Measurements from ENCODE around the gene ATP6V1F.

The ATP6V1F gene

DNA sequence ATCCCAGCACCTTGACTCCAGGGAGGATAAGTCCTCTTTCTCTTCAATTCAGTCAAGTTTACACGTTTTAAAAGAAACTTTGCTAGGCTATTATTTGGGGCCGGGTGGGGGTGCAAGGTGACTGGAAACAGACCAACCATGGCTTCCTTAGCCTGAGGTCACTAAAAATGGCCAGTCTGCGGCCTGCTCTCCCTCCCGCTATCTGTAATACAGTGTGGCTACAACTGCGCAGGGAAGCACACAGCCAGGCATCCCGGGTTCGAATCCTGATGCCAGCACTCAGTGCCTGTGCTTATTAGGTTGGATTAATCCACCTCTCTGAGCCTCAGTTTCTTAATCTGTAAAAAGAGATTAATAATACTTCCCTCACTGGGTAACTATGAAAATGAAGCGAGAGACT, 19.5 kb downstream of the ATP6V1F start:
- Histone ChIP-seq H3K9me3 (ENCODE audit: low read length) (no peaks in the 10 kb centered on the region), H2AFZ (ENCODE audit: low read depth, low read length) (no peak overlapping the region), H3K27me3 (ENCODE audit: insufficient read depth, low read length) (peaks cover 6% of the 10 kb centered on the region), H3K36me3 (ENCODE audit: insufficient read depth, low read length) (no peaks in the 10 kb centered on the region), H3K4me3 (ENCODE audit: low read length) (no peak overlapping the region), H3K4me1 (ENCODE audit: insufficient read depth, low read length) (no peaks in the 10 kb centered on the region)

DNA sequence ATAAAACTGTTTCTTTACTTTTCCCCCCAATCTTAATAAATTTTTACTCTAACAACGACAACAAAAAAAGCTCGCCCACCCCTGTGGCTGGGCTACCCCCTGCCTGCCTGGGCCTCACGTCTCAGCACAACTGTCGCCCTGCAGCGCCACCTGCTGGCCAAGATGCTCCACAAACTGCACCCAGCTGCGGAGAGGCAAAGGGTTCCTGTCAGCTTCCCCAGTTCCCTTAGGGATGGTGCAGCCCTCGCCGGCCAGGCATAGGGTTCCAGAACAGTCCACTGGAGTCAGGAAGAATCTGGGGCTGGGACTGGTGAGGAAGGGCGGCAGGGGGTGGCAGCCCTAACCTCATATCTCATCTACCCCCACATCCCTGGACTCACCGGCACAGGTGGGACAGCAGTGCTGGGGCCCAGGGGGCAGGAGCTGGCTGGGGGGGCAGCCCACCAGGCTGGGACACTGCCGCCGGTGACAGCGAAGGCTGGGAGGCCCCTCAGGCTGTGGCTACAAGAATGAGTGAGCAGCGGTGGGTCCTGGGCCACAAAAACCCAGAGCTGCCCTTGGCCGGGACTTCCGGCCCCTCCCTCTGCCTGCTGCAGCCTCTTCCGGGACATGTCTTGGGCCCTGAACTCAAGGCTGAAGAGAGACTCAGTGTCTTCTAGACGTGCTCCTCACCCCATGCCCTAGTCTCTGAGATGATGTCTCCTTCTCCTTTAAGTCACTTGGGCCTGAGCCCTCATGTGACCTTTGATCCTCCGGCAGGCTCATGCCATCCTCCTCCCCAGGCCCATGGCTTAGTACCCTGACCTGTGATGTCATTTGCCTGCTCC, 21.2 kb downstream of the ATP6V1F start:
- Histone ChIP-seq H3K4me3 (ENCODE audit: low read length) (no peak overlapping the region), H3K27me3 (ENCODE audit: insufficient read depth, low read length) (peaks cover 16% of the 10 kb centered on the region), H3K36me3 (ENCODE audit: insufficient read depth, low read length) (no peaks in the 10 kb centered on the region), H2AFZ (ENCODE audit: low read depth, low read length) (no peak overlapping the region), H3K4me1 (ENCODE audit: insufficient read depth, low read length) (no peaks in the 10 kb centered on the region), H3K9me3 (ENCODE audit: low read length) (no peaks in the 10 kb centered on the region)

DNA sequence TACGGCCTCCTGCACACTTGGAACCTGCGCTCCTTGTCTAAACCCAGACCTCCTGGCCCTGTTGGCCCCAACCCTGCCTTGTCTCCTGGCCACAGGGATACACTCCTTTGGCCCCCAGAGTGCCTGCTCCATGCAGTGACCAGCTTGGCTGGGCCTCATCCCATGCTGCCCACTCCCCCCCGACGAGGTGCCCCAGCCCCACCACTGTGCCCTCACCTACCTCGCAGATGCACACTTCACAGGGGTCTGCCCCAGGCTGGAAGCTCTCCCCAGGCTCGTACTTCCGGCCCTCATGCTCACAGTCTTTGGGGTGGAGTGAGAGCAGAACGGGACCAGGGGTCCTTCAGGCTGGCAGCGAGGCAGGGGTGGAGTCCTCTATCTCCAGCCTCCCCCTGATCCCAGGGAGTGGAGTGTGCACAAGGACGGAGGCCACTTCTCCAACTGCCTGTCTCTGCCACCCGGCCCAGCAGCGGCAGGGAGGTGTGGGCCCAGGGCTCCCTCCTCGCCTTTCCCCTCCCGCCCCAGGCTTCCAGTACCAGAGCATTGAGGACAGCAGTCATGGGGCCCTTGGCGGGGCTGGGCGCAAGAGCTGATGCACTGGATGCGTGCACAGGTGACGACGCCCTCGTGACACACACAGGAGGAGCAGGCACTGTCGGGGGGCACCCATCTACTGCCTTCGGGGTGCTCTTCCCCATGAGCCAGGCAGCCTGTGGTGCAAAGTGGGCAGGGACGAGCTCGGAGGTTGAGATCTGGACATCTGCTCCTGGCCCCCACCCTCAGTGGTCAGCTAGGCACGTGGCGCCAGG, 22.1 kb downstream of the ATP6V1F start:
- H3K36me3 ChIP-seq (ENCODE audit: insufficient read depth, low read length), result no peaks in the 10 kb centered on the region
- H3K27me3 ChIP-seq (ENCODE audit: insufficient read depth, low read length), result peaks cover 24% of the 10 kb centered on the region
- H3K4me1 ChIP-seq (ENCODE audit: insufficient read depth, low read length), result no peaks in the 10 kb centered on the region
- no peak overlapping the region for H3K4me3 ChIP-seq (ENCODE audit: low read length)
- H2AFZ ChIP-seq (ENCODE audit: low read depth, low read length), result no peak overlapping the region
- H3K9me3 ChIP-seq (ENCODE audit: low read length), result no peaks in the 10 kb centered on the region

DNA sequence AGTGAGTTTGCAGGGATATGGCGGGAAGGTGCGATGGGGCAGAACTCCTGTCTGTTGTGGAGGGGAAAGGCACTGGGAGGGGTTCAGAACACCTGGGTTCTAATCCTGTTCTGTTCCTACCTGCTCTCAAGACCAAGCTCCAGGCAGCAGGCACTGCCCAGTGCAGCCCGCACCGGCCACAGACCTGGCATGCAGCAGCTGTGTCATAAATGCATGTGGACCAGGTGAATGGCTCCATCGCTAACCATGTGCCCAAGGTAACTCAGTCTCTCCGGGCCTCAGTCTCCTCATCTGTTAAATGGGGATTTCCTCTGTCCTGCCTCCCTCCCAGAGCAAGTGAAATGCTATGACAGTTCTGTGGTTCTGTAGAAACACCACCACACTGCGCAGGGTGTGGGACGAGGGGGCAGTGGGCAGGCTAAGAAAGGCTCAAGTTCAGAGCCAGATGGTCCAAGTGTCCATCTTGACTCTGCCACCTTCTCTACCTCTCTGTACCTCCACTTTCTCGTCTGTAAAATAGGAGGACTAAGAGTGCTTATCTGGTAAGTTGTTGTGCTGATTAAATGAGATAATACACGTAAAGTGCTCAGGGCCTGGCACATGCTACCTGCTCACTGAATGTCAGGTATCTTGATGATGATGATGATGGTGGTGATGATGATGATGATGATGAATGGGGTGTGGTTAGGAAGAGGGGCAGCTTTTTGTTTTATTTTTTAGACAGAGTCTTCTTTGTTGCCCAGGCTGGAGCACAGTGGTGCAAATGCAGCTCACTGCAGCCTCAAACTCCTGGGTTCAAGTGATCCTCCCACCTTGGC, 22.9 kb downstream of the ATP6V1F start:
- Histone ChIP-seq H3K9me3 (ENCODE audit: low read length) (no peaks in the 10 kb centered on the region), H3K4me3 (ENCODE audit: low read length) (no peak overlapping the region), H3K27me3 (ENCODE audit: insufficient read depth, low read length) (peaks cover 31% of the 10 kb centered on the region), H3K36me3 (ENCODE audit: insufficient read depth, low read length) (no peaks in the 10 kb centered on the region), H2AFZ (ENCODE audit: low read depth, low read length) (no peak overlapping the region), H3K4me1 (ENCODE audit: insufficient read depth, low read length) (no peaks in the 10 kb centered on the region)

DNA sequence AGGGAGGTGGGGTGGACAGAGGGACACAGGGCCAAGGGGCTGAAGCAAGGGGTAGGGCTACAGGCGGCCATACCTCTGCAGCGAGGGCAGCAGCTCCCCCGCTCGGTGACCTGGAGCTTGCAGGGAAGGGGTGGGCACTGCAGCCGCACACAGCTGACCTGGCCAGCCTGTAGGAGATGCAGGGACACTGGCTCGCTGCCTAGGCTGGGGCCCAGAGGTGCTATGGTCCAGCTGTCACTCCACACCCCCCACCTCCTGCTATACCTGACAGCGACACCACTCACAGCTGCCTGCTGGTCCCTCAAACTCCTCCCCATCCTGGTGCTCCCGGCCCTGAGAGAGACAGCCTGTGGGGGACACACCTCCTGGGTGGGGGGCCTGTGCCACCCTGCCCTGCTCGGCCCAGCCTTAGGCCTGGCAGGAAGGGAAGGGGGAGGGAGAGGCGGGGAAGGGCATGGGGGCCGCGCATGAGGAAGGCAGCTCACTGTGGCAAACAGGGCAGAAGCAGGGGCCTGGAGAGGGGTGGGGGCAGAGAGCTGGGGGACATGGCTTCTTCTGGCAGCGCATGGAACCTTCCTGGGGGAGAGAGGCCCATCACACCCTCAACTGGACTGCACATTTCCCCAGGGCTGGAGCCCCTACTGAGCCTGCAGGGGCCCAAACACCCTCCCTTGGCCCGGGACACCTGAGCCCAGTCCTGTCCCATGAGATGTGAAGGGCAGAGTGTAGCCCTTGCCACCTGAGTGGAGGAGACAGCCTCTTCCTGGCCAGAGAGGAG, 23.9 kb downstream of the ATP6V1F start:
- Histone ChIP-seq H3K4me1 (ENCODE audit: insufficient read depth, low read length) (no peaks in the 10 kb centered on the region), H3K27me3 (ENCODE audit: insufficient read depth, low read length) (peaks cover 38% of the 10 kb centered on the region)

DNA sequence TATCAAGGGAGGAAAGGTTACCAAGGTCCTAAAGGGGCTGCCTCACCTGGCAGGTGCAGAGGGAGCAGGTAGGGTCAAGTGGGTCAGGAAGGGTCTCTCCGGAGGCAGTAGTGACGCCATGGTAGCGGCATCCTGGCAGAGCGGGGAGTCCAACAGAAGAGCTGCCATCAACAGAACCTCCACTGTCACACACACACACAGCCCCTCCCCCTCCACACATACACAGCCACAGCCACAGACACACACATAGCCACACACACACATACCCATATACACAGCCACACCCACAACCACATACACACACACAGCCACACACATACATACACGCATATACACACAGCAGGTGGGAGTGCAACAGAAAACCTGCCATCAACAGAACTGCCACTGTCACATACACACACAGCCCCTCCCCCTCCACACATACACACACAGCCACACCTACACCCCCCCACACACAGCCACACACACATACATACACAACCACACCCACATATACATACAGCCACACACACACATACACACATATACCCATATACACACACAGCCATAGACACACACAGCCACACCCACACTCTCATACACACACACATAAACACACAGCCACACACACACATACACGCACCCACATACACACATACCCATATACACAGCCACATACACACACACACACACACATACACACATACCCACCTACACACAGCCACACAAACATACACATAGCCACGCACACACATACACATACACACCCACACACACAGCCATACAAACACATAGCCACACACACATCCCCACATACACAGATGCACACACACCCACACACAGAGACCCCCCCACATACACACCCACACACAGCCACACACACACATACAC, 24.7 kb downstream of the ATP6V1F start:
- Histone ChIP-seq H3K4me3 (ENCODE audit: low read length) (no peak overlapping the region), H3K36me3 (ENCODE audit: insufficient read depth, low read length) (no peaks in the 10 kb centered on the region), H2AFZ (ENCODE audit: low read depth, low read length) (no peak overlapping the region), H3K9me3 (ENCODE audit: low read length) (no peaks in the 10 kb centered on the region), H3K27me3 (ENCODE audit: insufficient read depth, low read length) (peaks cover 43% of the 10 kb centered on the region), H3K4me1 (ENCODE audit: insufficient read depth, low read length) (no peaks in the 10 kb centered on the region)

More for the DNA sequence above, 23.9 kb downstream of the ATP6V1F start:
- Histone ChIP-seq H2AFZ (ENCODE audit: low read depth, low read length) (no peak overlapping the region), H3K4me3 (ENCODE audit: low read length) (no peak overlapping the region), H3K36me3 (ENCODE audit: insufficient read depth, low read length) (no peaks in the 10 kb centered on the region), H3K9me3 (ENCODE audit: low read length) (no peaks in the 10 kb centered on the region)

DNA sequence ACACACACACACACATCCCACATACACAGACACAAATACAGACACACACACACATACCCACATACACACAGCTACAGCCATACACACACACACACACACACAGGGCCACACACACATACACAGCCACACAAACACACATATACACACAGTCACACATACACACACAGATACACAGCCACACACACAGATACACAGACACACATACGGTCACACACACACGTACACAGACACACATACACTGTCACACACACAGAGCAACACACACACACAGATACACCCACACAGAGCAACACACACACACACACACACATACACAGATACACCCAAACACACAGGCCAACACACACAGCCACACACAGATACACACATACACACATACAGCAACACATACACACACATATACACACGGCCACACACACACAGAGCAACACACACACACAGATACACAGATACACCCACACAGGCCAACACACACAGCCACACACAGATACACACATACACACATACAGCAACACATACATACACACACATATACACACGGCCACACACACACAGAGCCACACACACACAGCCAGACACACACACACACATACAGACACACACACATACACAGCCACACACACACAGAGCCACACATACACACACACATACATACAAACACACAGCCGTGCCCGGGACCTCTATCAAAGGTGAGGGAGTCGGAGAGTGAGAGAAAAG, 25.5 kb downstream of the ATP6V1F start:
- H3K4me3 ChIP-seq (ENCODE audit: low read length), result no peak overlapping the region
- no peak overlapping the region for H2AFZ ChIP-seq (ENCODE audit: low read depth, low read length)
- H3K9me3 ChIP-seq (ENCODE audit: low read length), result no peaks in the 10 kb centered on the region
- no peaks in the 10 kb centered on the region for H3K4me1 ChIP-seq (ENCODE audit: insufficient read depth, low read length)
- peaks cover 51% of the 10 kb centered on the region for H3K27me3 ChIP-seq (ENCODE audit: insufficient read depth, low read length)
- no peaks in the 10 kb centered on the region for H3K36me3 ChIP-seq (ENCODE audit: insufficient read depth, low read length)

DNA sequence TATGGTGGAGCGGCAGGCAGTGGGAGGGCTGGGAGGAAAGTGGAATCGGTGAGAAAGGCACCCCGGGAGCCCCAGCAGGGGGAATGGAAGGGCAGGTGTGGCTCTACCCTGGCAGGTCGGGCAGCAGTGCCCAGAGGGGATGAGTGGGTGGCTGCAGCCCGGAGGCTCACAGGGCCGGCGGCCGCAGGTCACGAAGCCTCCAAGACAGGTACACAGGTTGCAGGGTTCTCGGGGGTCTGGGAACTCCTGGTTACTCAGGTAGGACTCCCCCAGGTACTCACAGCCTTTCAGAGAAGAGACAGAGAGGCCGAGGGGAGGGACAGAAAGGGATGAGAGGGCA, 26.1 kb downstream of the ATP6V1F start:
- H3K4me1 ChIP-seq (ENCODE audit: insufficient read depth, low read length), result no peaks in the 10 kb centered on the region
- H2AFZ ChIP-seq (ENCODE audit: low read depth, low read length), result no peak overlapping the region
- no peaks in the 10 kb centered on the region for H3K36me3 ChIP-seq (ENCODE audit: insufficient read depth, low read length)
- peaks cover 56% of the 10 kb centered on the region for H3K27me3 ChIP-seq (ENCODE audit: insufficient read depth, low read length)
- no peaks in the 10 kb centered on the region for H3K9me3 ChIP-seq (ENCODE audit: low read length)
- H3K4me3 ChIP-seq (ENCODE audit: low read length), result no peak overlapping the region

DNA sequence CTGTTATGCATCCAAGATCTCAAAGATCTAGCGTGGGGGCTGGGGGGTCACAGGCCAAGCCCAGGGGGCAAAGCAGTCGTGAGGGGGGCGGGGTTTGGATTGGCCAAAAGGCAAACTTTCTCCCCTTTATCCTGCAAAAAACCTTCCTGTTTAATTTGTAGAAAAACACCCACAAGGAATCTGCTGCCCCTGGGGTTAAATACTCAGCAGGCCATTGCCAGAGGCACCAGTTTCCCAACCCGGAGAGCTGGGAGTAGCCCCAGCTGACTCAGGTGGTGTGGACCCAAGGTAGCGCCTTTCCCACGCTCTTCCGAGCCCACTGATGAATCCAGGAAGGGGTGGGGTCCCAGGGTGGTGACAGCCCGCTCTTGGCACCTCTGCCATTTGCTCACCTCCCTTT, 26.5 kb downstream of the ATP6V1F start:
- H3K4me3 ChIP-seq (ENCODE audit: low read length), result no peak overlapping the region
- no peaks in the 10 kb centered on the region for H3K4me1 ChIP-seq (ENCODE audit: insufficient read depth, low read length)
- H3K36me3 ChIP-seq (ENCODE audit: insufficient read depth, low read length), result no peaks in the 10 kb centered on the region
- H2AFZ ChIP-seq (ENCODE audit: low read depth, low read length), result no peak overlapping the region
- peaks cover 56% of the 10 kb centered on the region for H3K27me3 ChIP-seq (ENCODE audit: insufficient read depth, low read length)
- no peaks in the 10 kb centered on the region for H3K9me3 ChIP-seq (ENCODE audit: low read length)

DNA sequence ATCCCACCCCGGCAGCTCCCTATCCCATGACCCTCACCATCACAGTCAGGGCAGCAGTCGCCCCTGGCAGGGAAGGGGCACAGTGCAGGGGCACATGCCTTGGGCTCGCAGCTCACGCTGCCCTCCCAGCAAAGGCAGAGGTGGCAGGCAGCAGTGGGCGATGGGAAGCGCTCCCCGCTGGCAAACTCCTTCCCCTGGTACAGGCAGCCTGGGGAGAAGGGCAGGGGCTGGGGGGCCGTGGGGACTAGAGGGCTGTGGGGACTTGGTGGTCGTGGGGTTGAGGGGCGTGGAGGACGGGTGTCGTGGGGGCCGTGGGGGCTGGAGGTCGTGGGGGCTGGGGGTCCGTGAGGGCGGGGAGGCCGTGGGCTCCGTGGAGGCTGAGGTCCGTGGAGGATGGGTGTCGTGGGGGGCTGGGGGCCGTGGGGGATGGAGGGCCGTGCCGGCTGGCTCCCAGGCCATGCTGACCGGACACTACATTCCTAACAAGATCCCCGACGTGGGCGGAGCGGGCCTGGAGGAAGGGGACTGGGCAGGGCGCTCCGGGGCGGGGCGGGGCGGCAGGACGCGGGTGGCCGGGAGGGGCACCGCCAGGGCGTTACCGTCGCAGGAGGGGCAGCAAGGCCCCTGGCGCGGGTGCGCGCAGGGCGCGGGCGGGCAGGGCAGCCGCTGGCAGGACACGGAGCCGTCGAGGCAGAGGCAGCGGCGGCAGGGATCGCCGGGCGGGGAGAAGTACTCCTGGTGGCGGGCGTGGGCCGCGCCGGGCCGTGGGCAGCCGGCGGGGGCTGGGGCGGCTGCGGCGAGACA, 27.9 kb downstream of the ATP6V1F start:
- H2AFZ ChIP-seq (ENCODE audit: low read depth, low read length), result no peak overlapping the region
- no peaks in the 10 kb centered on the region for H3K36me3 ChIP-seq (ENCODE audit: insufficient read depth, low read length)
- H3K4me3 ChIP-seq (ENCODE audit: low read length), result no peak overlapping the region
- H3K4me1 ChIP-seq (ENCODE audit: insufficient read depth, low read length), result no peaks in the 10 kb centered on the region
- H3K27me3 ChIP-seq (ENCODE audit: insufficient read depth, low read length), result peaks cover 56% of the 10 kb centered on the region
- H3K9me3 ChIP-seq (ENCODE audit: low read length), result no peaks in the 10 kb centered on the region
